Neutrophil (primary cell): ENCODE results near the gene MICU1.

Experiments
- H3K27ac ChIP-seq: fragments of 200-600 bp; sonication (generic); 2 replicates; pipeline ENCODE4 v1.5.1; 2016; ENCODE audit warnings: mild to moderate bottlenecking, moderate library complexity
- H3K27me3 ChIP-seq: fragments of 200-600 bp; sonication (generic); 2 replicates; pipeline ENCODE4 v1.6.0; 2016; ENCODE audit warnings: mild to moderate bottlenecking
- H3K36me3 ChIP-seq: fragments of 200-600 bp; sonication (generic); 2 replicates; pipeline ENCODE4 v1.5.1; 2017
- H3K4me1 ChIP-seq, 2 experiments: fragments of 200-600 bp in 1 of 2; sonication (generic) in 1 of 2; 1 replicate in 1 of 2; 2 replicates in 1 of 2; pipeline versions ENCODE4 v1.5.1 to v1.6.1; 2013 to 2016; ENCODE audit warnings: low read depth in 1 of 2, low read length in 1 of 2, mild to moderate bottlenecking in 1 of 2, moderate library complexity in 1 of 2; ENCODE audit not compliant: control insufficient read depth in 1 of 2, insufficient read depth in 1 of 2
- H3K4me3 ChIP-seq, 2 experiments: fragments of 200-600 bp in 1 of 2; sonication (generic) in 1 of 2; 1 replicate in 1 of 2; 2 replicates in 1 of 2; pipeline ENCODE4 v1.5.1; 2013 to 2016; ENCODE audit warnings: low read depth in 1 of 2, low read length in 1 of 2, mild to moderate bottlenecking in 1 of 2, moderate library complexity in 1 of 2
- H3K9me3 ChIP-seq: fragments of 200-600 bp; sonication (generic); 2 replicates; pipeline ENCODE4 v1.5.1; 2016
- TF ChIP-seq, protein P1 (sequence below): fragments of 200-600 bp; sonication (generic); IDR thresholded peaks from 2 replicates; pipeline ENCODE4 v1.5.1; 2016; ENCODE audit warnings: antibody characterized with exemption

The MICU1 gene

DNA sequence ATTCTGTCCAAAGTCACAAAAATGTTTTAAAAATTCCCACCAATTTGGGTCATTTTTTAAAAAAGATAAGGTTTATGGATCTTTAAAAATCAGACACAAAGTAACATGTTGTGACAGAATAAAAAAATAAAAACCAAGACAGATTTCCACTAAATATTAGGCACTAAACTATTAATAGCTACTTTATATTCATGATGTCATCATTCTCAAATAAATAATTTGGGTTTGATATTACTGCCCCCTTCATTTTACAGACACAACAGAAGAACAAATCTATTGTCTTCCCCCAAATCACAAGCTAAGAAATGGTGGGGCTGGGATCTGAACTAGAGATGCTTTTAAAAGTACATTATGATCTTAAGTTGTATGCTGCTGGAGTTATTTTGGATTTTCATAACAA is 119.4 kb downstream of the MICU1 start:
- Histone ChIP-seq H3K36me3 (no peaks in the 10 kb centered on the region), H3K27ac (peak overlapping the region; percentile 4), H3K27me3 (no peaks in the 10 kb centered on the region), H3K4me3 (no peak overlapping the region), H3K9me3 (no peaks in the 10 kb centered on the region), H3K4me1 (peaks cover 78 to 82% of the 10 kb centered on the region in 2 experiments)
- TF ChIP-seq, protein P1, sequence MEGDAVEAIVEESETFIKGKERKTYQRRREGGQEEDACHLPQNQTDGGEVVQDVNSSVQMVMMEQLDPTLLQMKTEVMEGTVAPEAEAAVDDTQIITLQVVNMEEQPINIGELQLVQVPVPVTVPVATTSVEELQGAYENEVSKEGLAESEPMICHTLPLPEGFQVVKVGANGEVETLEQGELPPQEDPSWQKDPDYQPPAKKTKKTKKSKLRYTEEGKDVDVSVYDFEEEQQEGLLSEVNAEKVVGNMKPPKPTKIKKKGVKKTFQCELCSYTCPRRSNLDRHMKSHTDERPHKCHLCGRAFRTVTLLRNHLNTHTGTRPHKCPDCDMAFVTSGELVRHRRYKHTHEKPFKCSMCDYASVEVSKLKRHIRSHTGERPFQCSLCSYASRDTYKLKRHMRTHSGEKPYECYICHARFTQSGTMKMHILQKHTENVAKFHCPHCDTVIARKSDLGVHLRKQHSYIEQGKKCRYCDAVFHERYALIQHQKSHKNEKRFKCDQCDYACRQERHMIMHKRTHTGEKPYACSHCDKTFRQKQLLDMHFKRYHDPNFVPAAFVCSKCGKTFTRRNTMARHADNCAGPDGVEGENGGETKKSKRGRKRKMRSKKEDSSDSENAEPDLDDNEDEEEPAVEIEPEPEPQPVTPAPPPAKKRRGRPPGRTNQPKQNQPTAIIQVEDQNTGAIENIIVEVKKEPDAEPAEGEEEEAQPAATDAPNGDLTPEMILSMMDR: no peak

DNA sequence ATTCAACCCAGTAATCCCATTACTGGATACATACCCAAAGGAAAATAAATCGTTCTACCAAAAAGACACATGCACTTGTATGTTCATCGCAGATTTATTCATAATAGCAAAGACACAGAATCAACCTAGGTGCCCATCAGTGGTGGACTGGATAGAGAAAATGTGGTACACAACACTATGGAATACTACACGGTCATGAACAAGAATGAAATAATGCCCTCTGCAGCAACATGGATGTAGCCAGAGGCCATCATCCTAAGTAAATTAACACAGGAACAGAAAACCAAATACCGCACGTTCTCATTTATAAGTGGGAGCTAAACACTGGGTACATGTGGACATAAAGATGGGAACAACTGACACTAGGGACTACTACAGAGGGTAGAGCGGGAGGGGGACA is 120.4 kb downstream of the MICU1 start:
- TF ChIP-seq, protein P1: no peak
- Histone ChIP-seq H3K9me3 (no peaks in the 10 kb centered on the region), H3K4me3 (no peak overlapping the region), H3K4me1 (peaks cover 78 to 82% of the 10 kb centered on the region in 2 experiments), H3K27me3 (no peaks in the 10 kb centered on the region), H3K27ac (no peak overlapping the region), H3K36me3 (no peaks in the 10 kb centered on the region)

DNA sequence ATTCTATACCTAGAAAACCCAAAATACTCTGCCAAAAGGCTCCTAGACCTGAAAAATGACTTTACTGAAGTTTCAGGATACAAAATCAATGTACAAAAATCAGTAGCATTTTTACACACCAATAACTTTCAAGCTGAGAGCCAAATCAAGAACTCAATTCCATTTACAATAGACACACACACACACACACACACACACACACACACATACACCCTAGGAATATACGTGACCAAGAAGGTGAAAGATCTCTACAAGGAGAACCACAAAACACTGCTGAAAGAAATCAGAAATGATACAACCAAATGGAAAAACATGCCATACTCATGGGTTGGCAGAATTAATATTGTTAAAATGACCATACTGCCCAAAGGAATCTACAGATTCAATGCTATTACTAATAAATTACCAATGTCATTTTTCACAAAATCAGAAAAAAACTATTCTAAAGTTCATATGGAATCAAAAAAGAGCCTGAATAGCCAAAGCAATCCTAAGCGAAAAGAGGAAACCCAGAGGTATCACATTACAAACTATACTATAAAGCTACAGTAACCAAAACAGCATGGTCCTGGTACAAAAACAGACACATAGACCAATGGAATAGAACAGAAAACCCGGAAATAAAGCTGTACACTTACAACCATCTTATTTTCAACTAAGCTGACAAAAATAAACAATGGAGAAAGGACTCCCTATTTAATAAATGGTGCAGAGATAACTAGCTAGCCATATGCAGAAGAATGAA is 122.0 kb downstream of the MICU1 start:
- H3K27me3 ChIP-seq: no peaks in the 10 kb centered on the region
- peak overlapping the region; percentile 92 for H3K27ac ChIP-seq
- TF ChIP-seq, protein P1: no peak
- no peaks in the 10 kb centered on the region for H3K9me3 ChIP-seq
- H3K36me3 ChIP-seq: no peaks in the 10 kb centered on the region
- peaks cover 78 to 81% of the 10 kb centered on the region in 2 experiments for H3K4me1 ChIP-seq
- H3K4me3 ChIP-seq: peak overlapping the region in 1 of 2 experiments; percentile 47

DNA sequence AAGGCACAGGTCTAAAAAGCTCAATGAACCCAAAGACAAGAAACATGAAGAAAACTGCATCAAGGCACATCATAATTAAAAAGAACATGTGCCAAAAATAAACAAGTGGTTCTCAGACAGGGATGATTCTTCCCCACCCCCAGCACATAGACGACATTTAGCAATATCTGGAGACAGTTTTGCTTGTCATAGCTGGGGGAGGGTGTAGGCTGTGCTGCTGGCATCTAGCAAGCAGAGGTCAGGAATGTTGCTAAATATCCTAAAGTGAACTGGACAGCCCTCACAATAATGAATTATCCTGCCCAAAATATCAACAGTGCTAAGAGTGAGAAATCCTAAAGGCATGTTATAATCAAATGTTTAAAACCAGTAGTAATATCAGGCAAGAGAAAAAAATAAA is 122.6 kb downstream of the MICU1 start:
- Histone ChIP-seq H3K9me3 (no peaks in the 10 kb centered on the region), H3K27me3 (no peaks in the 10 kb centered on the region), H3K4me1 (peaks cover 76 to 79% of the 10 kb centered on the region in 2 experiments), H3K36me3 (no peaks in the 10 kb centered on the region), H3K27ac (peak overlapping the region; percentile 92), H3K4me3 (peak overlapping the region; percentile 31 to 47)
- TF ChIP-seq, protein P1: no peak

DNA sequence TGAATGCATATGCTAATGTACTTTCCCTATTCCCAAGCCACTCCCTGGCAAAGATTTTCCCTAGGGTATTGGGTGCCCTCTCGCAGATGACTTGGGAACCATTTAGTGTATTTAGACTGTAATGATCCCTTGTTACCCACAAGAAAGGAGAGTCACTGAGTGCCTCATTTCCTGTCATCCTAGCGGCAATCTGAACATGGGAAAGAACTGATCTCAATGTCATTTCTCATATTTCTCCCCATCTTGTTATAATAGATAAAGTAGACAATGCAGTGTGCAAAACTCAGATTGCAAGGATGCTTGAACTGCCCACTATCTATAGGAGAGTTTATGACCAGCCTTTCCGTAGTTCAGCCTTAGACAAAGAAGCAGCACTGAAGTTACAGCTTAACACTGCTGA is 123.3 kb downstream of the MICU1 start:
- Histone ChIP-seq H3K27ac (peak overlapping the region; percentile 92), H3K4me1 (peaks cover 71 to 72% of the 10 kb centered on the region in 2 experiments), H3K4me3 (peak overlapping the region; percentile 31 to 47), H3K9me3 (no peaks in the 10 kb centered on the region), H3K27me3 (no peaks in the 10 kb centered on the region), H3K36me3 (no peaks in the 10 kb centered on the region)
- TF ChIP-seq, protein P1: no peak
